Panc1 (cell line): ENCODE measurements around the gene LRRN4CL. TPM values are rescaled to one million over a fixed set of nuclear protein-coding genes. Genes with fewer than 3 reads are reported as not detected.

ENCODE experiments used
- ATAC-seq: fragments of 200-7000 bp; cut with Tn5 transposase; 2 replicates; pipeline ENCODE4 v1.9.1; 2020; ENCODE audit warnings: mild to moderate bottlenecking, moderate library complexity
- BruUV-seq: library from RNA; stranded (reverse); fragments of 400-500 nt; replicated peaks from 2 replicates; lab custom pipeline; 2021; lab: Mats Ljungman, UMichigan
- CTCF ChIA-PET: fragments of 300-600 bp; sonication (Branson Sonifier 250); formaldehyde crosslinking; loops from one replicate; lab custom pipeline; 2022; ENCODE audit warnings: antibody characterized with exemption; lab: Charles Lee
- POLR2A ChIA-PET: fragments of 300-600 bp; sonication (Branson Sonifier 250); formaldehyde crosslinking; loops from one replicate; lab custom pipeline; 2022; ENCODE audit warnings: antibody characterized with exemption; lab: Charles Lee
- DNase-seq: peaks from one replicate; pipeline ENCODE4 v3.0.0-alpha.2; 2010; ENCODE audit warnings: low read depth, low spot score
- H3K27ac ChIP-seq: 2 replicates; pipeline ENCODE4 v1.5.1; 2011; ENCODE audit warnings: mild to moderate bottlenecking, low read length, inconsistent platforms
- H3K27me3 ChIP-seq: fragments of 200-500 bp; sonication (Bioruptor generic); 2 replicates; pipeline ENCODE4 v1.6.0; 2014; ENCODE audit warnings: low read length, inconsistent platforms; ENCODE audit not compliant: control insufficient read depth, insufficient read depth
- H3K36me3 ChIP-seq: fragments of 200-500 bp; sonication (Bioruptor generic); 2 replicates; pipeline ENCODE4 v1.5.1; 2014; ENCODE audit warnings: inconsistent platforms, mild to moderate bottlenecking, low read length, moderate library complexity; ENCODE audit not compliant: control insufficient read depth, insufficient read depth
- H3K4me1 ChIP-seq: 2 replicates; pipeline ENCODE4 v1.5.1; 2011; ENCODE audit warnings: inconsistent platforms, mild to moderate bottlenecking, low read length, moderate library complexity; ENCODE audit not compliant: control insufficient read depth, insufficient read depth
- H3K4me3 ChIP-seq, 2 experiments: 2 replicates each; pipeline ENCODE4 v1.5.1; 2011 to 2012; ENCODE audit warnings: low read depth in 2 of 2, low read length in 2 of 2, mild to moderate bottlenecking in 2 of 2, inconsistent platforms in 1 of 2, moderate library complexity in 1 of 2
- H3K9me3 ChIP-seq: fragments of 200-500 bp; sonication (Bioruptor generic); 2 replicates; pipeline ENCODE4 v1.5.1; 2014; ENCODE audit warnings: low read depth, mild to moderate bottlenecking, inconsistent platforms, low read length, moderate library complexity; ENCODE audit not compliant: control insufficient read depth, insufficient read depth
- CTCF ChIP-seq: fragments of 450-650 bp; IDR thresholded peaks from 2 replicates; pipeline ENCODE4 v1.5.1; 2017; ENCODE audit warnings: mild to moderate bottlenecking
- POLR2AphosphoS5 ChIP-seq: IDR thresholded peaks from 2 replicates; pipeline ENCODE4 v1.6.1; 2012; ENCODE audit warnings: mild to moderate bottlenecking, low read depth, low read length, moderate library complexity
- REST ChIP-seq, 2 experiments: IDR thresholded peaks; 2 replicates each; pipeline ENCODE4 v1.6.1; 2011 to 2012; ENCODE audit warnings: low read depth in 2 of 2, control low read depth in 1 of 2, low read length in 1 of 2, mild to moderate bottlenecking in 1 of 2, moderate library complexity in 1 of 2; ENCODE audit not compliant: insufficient read depth in 1 of 2
- SIN3A ChIP-seq: IDR thresholded peaks from 2 replicates; pipeline ENCODE4 v1.6.1; 2012; ENCODE audit warnings: low read depth, mild to moderate bottlenecking, low read length, moderate library complexity, borderline replicate concordance; ENCODE audit not compliant: insufficient read depth
- TCF7L2 ChIP-seq: IDR thresholded peaks from 2 replicates; pipeline ENCODE4 v1.6.1; 2011; ENCODE audit warnings: mild to moderate bottlenecking, low read depth, low read length, inconsistent platforms
- in situ Hi-C: cut with HindIII; loops from 2 replicates; pipeline ENCODE4 v1.10.0; 2016; ENCODE audit warnings: low sequenced_read_pairs, low pct_unique_long_range_greater_than_20kb
- intact Hi-C: fragments of 100-400 bp; cut with micrococcal nuclease; formaldehyde crosslinking; loops from one replicate; pipeline ENCODE4 v1.10.0; 2022; ENCODE audit not compliant: unreplicated experiment
- total RNA-seq: library from RNA; stranded (reverse); gene quantifications from one replicate; pipeline ENCODE4 v1.2.1, GENCODE V29; 2021; ENCODE audit not compliant: unreplicated experiment

The LRRN4CL gene
- total RNA-seq, 1 experiment from 2014 or later, result 0.13 TPM

DNA sequence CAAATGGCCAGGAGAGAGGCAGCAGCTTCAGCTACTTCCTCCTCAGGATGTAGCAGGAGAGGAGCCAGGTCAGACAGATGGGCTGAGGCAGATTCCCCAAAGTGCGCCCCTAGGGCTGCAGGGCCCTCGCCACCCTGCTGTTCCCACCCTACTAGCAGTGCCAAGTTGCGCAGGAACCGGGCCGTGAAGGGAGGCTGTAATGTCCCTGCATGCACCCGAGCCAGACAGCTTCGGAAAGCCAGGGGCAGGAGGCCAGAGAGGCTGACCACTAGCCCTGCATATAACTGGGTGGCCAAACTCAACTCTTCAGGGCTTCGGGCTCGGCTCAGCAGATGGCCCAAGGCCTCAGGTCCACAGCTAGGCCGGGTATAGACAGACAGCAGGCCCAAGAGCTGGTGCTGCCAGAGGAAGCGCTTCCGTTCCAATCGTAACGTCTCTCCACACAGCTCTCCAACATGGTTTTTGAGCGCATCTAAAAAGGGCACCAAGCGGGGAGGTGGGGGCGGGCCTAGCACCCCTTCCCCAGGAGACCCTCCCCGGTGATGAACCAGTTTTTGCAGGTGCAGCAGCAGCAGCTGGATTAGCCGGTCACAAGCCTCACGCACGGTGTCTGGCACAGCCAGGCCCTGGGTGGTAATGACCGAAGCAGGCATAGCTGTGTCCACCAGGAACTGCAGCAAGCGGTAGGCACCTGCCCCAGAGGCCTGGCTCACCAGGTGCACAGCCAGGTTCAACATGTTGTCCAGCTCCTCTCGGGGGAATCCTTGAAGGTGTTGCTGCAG lies 41.0 kb downstream of the LRRN4CL start:
- CTCF ChIA-PET, result interaction anchor here (0.6 kb wide), 1 partner anchor 105 kb away, joined by 3 read pairs; the partner anchor contains the start of gene ZBTB3
- Histone ChIP-seq H3K36me3 (0 out of 2 replicates have a peak, but pooled peaks cover 5% of the 10 kb centered on the region), H3K4me1 (peaks cover 18% of the 10 kb centered on the region), H3K4me3 (no peak overlapping the region), H3K9me3 (no peaks in the 10 kb centered on the region), H3K27ac (no peak overlapping the region; the same call in 1 of the 2 replicates), H3K27me3 (no peaks in the 10 kb centered on the region)
- BruUV-seq, result no TSS peak
- intact Hi-C loops (no loop called here), in situ Hi-C loops (no loop called here)
- ATAC-seq (no peak), DNase-seq (no peak)
- TF ChIP-seq CTCF, result no peak
- no peak for TF ChIP-seq SIN3A
- TF ChIP-seq REST (IDR thresholded peaks at IDR 0.05; ENCODE audit: insufficient read depth in 1 of 2, low read depth in 2 of 2, low read length in 1 of 2), result no peak
- TF ChIP-seq POLR2AphosphoS5, result no peak
- no peak for TF ChIP-seq TCF7L2
- POLR2A ChIA-PET, result interaction anchor here (0.6 to 0.8 kb wide), 3 partner anchors 16 to 95 kb away, joined by 3 to 20 read pairs (median 4); partner anchors contain the start of genes C11orf98 and CSKMT

GRCh38 chr11:62647609-62648005 lies 41.7 kb downstream of the LRRN4CL start:
- no TSS peak for BruUV-seq
- CTCF ChIA-PET, result interaction anchor here (0.6 kb wide), 1 partner anchor 106 kb away, joined by 3 read pairs; the partner anchor contains the start of gene ZBTB3
- Histone ChIP-seq H3K27ac (no peak overlapping the region; the same call in 1 of the 2 replicates), H3K4me1 (peaks cover 21% of the 10 kb centered on the region), H3K4me3 (no peak overlapping the region), H3K27me3 (no peaks in the 10 kb centered on the region), H3K9me3 (no peaks in the 10 kb centered on the region), H3K36me3 (0 out of 2 replicates have a peak, but pooled peaks cover 2% of the 10 kb centered on the region)
- POLR2A ChIA-PET, result interaction anchor here (0.6 kb wide), 1 partner anchor 95 kb away, joined by 3 read pairs; no protein-coding TSS in a partner anchor
- intact Hi-C loops, result no loop called here
- DNase-seq (no peak), ATAC-seq (no peak)
- TF ChIP-seq TCF7L2 (no peak), POLR2AphosphoS5 (no peak), CTCF (no peak), SIN3A (no peak), REST (IDR thresholded peaks at IDR 0.05; ENCODE audit: insufficient read depth in 1 of 2, low read depth in 2 of 2, low read length in 1 of 2) (no peak)
- in situ Hi-C loops, result no loop called here
